K562 (cell line): ENCODE results near the gene DBT. TPM values are rescaled to one million over a fixed set of nuclear protein-coding genes. Genes with fewer than 3 reads are reported as not detected.

ENCODE experiments used
- BCL6 ChIP-seq: fragments of 250-450 bp; sonication (Bioruptor Pico); IDR thresholded peaks from 2 replicates; pipeline ENCODE4 v1.4.0; 2020
- BHLHE40 ChIP-seq: IDR thresholded peaks from 2 replicates; pipeline ENCODE4 v1.6.1; 2011; ENCODE audit warnings: low read length, improper control_type of control experiment
- CBX1 ChIP-seq: sonication (generic); IDR thresholded peaks from 2 replicates; pipeline ENCODE4 v1.6.1; 2016; ENCODE audit warnings: antibody characterized with exemption, low read depth, mild to moderate bottlenecking
- KDM2B ChIP-seq: fragments of 250-450 bp; sonication (Bioruptor Pico); IDR thresholded peaks from 2 replicates; pipeline ENCODE4 v1.8.0; 2021; ENCODE audit warnings: mild to moderate bottlenecking, moderate library complexity
- KLF6 ChIP-seq: fragments of 250-450 bp; sonication (Bioruptor Pico); IDR thresholded peaks from 2 replicates; pipeline ENCODE4 v1.4.0; 2020; ENCODE audit warnings: mild to moderate bottlenecking, moderate library complexity, borderline replicate concordance
- MAFK ChIP-seq: IDR thresholded peaks from 2 replicates; pipeline ENCODE4 v1.6.1; 2011; ENCODE audit warnings: low read length, improper control_type of control experiment
- NCOA2 ChIP-seq, 2 experiments: fragments of 450-650 bp; IDR thresholded peaks; 2 replicates each; pipeline ENCODE4 v1.6.1; 2018; ENCODE audit warnings: mild to moderate bottlenecking in 2 of 2, moderate library complexity in 1 of 2; ENCODE audit not compliant: partially characterized antibody in 2 of 2
- POLR2A ChIP-seq: fragments of 450-650 bp; conservative IDR thresholded peaks from 2 replicates; pipeline ENCODE4 v1.6.1; 2016
- PURB ChIP-seq: sonication (generic); formaldehyde crosslinking; IDR thresholded peaks from 2 replicates; pipeline ENCODE4 v1.9.0; 2021; ENCODE audit warnings: low read depth, mild to moderate bottlenecking, missing genetic modification reagents
- RAD21 ChIP-seq, 2 experiments: fragments of 250-450 bp in 1 of 2; fragments of 450-650 bp in 1 of 2; sonication (Bioruptor Pico) in 1 of 2; formaldehyde crosslinking in 1 of 2; IDR thresholded peaks in 1 of 2; conservative IDR thresholded peaks in 1 of 2; 2 replicates each; pipeline versions ENCODE4 v1.4.0 to v1.8.0; 2020 to 2022; ENCODE audit warnings: mild to moderate bottlenecking in 2 of 2, moderate library complexity in 1 of 2
- RBM17 ChIP-seq: fragments of 200-400 bp; formaldehyde crosslinking; IDR thresholded peaks from 2 replicates; pipeline ENCODE4 v1.6.1; 2017; ENCODE audit warnings: low read depth, mild to moderate bottlenecking, low read length, borderline replicate concordance
- SIRT6 ChIP-seq: IDR thresholded peaks from one replicate; pipeline ENCODE4 v1.6.1; 2012; ENCODE audit warnings: low read depth, mild to moderate bottlenecking, control low read depth, inconsistent platforms, low read length, moderate library complexity
- ZBTB7A ChIP-seq: IDR thresholded peaks from 2 replicates; pipeline ENCODE4 v1.6.1; 2011; ENCODE audit warnings: low read depth, mild to moderate bottlenecking, low read length, moderate library complexity, borderline replicate concordance; ENCODE audit not compliant: control insufficient read depth
- ZKSCAN1 ChIP-seq: fragments of 150-350 bp; IDR thresholded peaks from 2 replicates; pipeline ENCODE4 v1.6.1; 2016; ENCODE audit warnings: low read depth, low read length
- ZNF133 ChIP-seq: fragments of 250-450 bp; sonication (Bioruptor Pico); IDR thresholded peaks from 2 replicates; pipeline ENCODE4 v1.4.0; 2020; ENCODE audit warnings: mild to moderate bottlenecking
- ZNF507 ChIP-seq: conservative IDR thresholded peaks from 2 replicates; pipeline ENCODE4 v1.6.1; 2017; ENCODE audit warnings: missing genetic modification characterization, missing compliant biosample characterization
- ZZZ3 ChIP-seq: fragments of 450-650 bp; IDR thresholded peaks from 2 replicates; pipeline ENCODE4 v1.6.1; 2016; ENCODE audit warnings: antibody characterized with exemption, mild to moderate bottlenecking, moderate library complexity
- polyA plus RNA-seq, 8 experiments: library from polyadenylated mRNA; depleted of rRNA in 4 of 8; stranded (reverse) in 5 of 8; unstranded in 3 of 8; fragments of >200 nt; fragmentation: Nextera tagmentation in 2 of 8; fragmentation: Illumina TruSeq in 1 of 8; extraction: Ambion mirVana in 2 of 8; extraction: Trizol in 1 of 8; gene quantifications; 2 replicates each; pipeline versions ENCODE4 v1.2.1 to v1.2.3, GENCODE V29; 2011 to 2014; ENCODE audit warnings: inconsistent platforms in 1 of 8, missing spikeins in 1 of 8
- total RNA-seq, 7 experiments: library from RNA; depleted of rRNA in 6 of 7; stranded (reverse); fragments of >200 nt in 6 of 7; fragmentation: Illumina TruSeq in 2 of 7; extraction: Trizol in 2 of 7; gene quantifications; 2 replicates each; pipeline versions ENCODE4 v1.2.1 to v1.2.3, GENCODE V29; 2011 to 2021; ENCODE audit warnings: low replicate concordance in 1 of 7
- TF ChIP-seq, protein P1 (sequence below): fragments of 450-650 bp; IDR thresholded peaks from 2 replicates; pipeline ENCODE4 v1.6.1; 2017; ENCODE audit warnings: antibody characterized with exemption, mild to moderate bottlenecking
- TF ChIP-seq, protein P2 (sequence below): sonication (generic); formaldehyde crosslinking; IDR thresholded peaks from 2 replicates; pipeline ENCODE4 v1.9.0; 2022; ENCODE audit warnings: mild to moderate bottlenecking, missing genetic modification reagents
- TF ChIP-seq, protein P3 (sequence below): sonication (generic); formaldehyde crosslinking; IDR thresholded peaks from 2 replicates; pipeline ENCODE4 v1.8.0; 2022; ENCODE audit warnings: mild to moderate bottlenecking, missing genetic modification reagents
- TF ChIP-seq, protein P4 (sequence below): fragments of 450-650 bp; IDR thresholded peaks from 2 replicates; pipeline ENCODE4 v1.6.1; 2017; ENCODE audit warnings: mild to moderate bottlenecking, moderate library complexity
- TF ChIP-seq, protein P5 (sequence below), 2 experiments: fragments of 200-800 bp in 1 of 2; sonication (Bioruptor generic) in 1 of 2; sonication (generic) in 1 of 2; formaldehyde crosslinking in 1 of 2; IDR thresholded peaks in 1 of 2; conservative IDR thresholded peaks in 1 of 2; 2 replicates each; pipeline versions ENCODE4 v1.5.0 to v1.6.1; 2016 to 2020; ENCODE audit warnings: missing compliant biosample characterization in 1 of 2, missing genetic modification characterization in 1 of 2, missing genetic modification reagents in 1 of 2

The DBT gene
- total and polyA plus RNA-seq, 9 of the 15 experiments (the other 6 are each of a cell fraction or from before 2014, with no cell fraction given), result 2.7 to 13.5 (median 7.3) TPM

DNA sequence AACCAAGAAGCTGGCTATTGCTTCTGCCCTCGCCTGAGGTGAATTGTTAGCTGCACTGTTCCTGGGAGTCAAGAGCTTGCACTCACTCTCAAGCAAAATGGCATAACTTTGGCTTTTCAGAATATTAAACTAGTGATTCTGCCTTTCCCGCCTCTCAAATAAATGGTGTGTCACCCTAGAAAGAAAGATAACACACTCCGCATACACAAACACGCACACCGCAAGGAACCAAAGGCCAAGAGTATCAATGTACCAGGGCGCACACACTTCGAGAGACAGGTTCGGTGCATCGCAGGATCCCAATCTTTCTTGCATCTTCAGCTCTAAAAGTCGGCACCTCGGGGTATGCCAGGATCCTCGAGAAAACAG lies 15.9 kb upstream of the DBT start (continued):
- TF ChIP-seq, protein P1, sequence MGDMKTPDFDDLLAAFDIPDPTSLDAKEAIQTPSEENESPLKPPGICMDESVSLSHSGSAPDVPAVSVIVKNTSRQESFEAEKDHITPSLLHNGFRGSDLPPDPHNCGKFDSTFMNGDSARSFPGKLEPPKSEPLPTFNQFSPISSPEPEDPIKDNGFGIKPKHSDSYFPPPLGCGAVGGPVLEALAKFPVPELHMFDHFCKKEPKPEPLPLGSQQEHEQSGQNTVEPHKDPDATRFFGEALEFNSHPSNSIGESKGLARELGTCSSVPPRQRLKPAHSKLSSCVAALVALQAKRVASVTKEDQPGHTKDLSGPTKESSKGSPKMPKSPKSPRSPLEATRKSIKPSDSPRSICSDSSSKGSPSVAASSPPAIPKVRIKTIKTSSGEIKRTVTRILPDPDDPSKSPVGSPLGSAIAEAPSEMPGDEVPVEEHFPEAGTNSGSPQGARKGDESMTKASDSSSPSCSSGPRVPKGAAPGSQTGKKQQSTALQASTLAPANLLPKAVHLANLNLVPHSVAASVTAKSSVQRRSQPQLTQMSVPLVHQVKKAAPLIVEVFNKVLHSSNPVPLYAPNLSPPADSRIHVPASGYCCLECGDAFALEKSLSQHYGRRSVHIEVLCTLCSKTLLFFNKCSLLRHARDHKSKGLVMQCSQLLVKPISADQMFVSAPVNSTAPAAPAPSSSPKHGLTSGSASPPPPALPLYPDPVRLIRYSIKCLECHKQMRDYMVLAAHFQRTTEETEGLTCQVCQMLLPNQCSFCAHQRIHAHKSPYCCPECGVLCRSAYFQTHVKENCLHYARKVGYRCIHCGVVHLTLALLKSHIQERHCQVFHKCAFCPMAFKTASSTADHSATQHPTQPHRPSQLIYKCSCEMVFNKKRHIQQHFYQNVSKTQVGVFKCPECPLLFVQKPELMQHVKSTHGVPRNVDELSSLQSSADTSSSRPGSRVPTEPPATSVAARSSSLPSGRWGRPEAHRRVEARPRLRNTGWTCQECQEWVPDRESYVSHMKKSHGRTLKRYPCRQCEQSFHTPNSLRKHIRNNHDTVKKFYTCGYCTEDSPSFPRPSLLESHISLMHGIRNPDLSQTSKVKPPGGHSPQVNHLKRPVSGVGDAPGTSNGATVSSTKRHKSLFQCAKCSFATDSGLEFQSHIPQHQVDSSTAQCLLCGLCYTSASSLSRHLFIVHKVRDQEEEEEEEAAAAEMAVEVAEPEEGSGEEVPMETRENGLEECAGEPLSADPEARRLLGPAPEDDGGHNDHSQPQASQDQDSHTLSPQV, result peak; percentile 87
- TF ChIP-seq MAFK, result no peak
- TF ChIP-seq POLR2A, result no peak
- no peak for TF ChIP-seq ZNF133 (CRISPR knock-in tag)
- TF ChIP-seq, protein P2, sequence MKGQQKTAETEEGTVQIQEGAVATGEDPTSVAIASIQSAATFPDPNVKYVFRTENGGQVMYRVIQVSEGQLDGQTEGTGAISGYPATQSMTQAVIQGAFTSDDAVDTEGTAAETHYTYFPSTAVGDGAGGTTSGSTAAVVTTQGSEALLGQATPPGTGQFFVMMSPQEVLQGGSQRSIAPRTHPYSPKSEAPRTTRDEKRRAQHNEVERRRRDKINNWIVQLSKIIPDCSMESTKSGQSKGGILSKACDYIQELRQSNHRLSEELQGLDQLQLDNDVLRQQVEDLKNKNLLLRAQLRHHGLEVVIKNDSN, result no peak
- TF ChIP-seq CBX1, result no peak
- TF ChIP-seq BCL6 (CRISPR knock-in tag), result no peak
- TF ChIP-seq ZBTB7A, result no peak
- TF ChIP-seq, protein P3, sequence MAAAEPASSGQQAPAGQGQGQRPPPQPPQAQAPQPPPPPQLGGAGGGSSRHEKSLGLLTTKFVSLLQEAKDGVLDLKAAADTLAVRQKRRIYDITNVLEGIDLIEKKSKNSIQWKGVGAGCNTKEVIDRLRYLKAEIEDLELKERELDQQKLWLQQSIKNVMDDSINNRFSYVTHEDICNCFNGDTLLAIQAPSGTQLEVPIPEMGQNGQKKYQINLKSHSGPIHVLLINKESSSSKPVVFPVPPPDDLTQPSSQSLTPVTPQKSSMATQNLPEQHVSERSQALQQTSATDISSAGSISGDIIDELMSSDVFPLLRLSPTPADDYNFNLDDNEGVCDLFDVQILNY (CRISPR knock-in tag), result no peak
- TF ChIP-seq ZNF507 (tag), result no peak
- TF ChIP-seq RBM17, result no peak
- no peak for TF ChIP-seq RAD21 (CRISPR knock-in tag; conservative IDR thresholded peaks at IDR 0.05 in 1 of 2, IDR thresholded peaks at IDR 0.05 in 1 of 2)
- TF ChIP-seq ZKSCAN1, result no peak
- TF ChIP-seq ZZZ3, result no peak
- TF ChIP-seq PURB, result no peak
- TF ChIP-seq NCOA2 (IDR thresholded peaks at IDR 0.05; ENCODE audit: partially characterized antibody in 2 of 2), result no peak
- TF ChIP-seq, protein P4, sequence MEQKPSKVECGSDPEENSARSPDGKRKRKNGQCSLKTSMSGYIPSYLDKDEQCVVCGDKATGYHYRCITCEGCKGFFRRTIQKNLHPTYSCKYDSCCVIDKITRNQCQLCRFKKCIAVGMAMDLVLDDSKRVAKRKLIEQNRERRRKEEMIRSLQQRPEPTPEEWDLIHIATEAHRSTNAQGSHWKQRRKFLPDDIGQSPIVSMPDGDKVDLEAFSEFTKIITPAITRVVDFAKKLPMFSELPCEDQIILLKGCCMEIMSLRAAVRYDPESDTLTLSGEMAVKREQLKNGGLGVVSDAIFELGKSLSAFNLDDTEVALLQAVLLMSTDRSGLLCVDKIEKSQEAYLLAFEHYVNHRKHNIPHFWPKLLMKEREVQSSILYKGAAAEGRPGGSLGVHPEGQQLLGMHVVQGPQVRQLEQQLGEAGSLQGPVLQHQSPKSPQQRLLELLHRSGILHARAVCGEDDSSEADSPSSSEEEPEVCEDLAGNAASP, result no peak
- TF ChIP-seq KDM2B, result no peak
- no peak for TF ChIP-seq KLF6 (CRISPR knock-in tag)
- TF ChIP-seq, protein P5, sequence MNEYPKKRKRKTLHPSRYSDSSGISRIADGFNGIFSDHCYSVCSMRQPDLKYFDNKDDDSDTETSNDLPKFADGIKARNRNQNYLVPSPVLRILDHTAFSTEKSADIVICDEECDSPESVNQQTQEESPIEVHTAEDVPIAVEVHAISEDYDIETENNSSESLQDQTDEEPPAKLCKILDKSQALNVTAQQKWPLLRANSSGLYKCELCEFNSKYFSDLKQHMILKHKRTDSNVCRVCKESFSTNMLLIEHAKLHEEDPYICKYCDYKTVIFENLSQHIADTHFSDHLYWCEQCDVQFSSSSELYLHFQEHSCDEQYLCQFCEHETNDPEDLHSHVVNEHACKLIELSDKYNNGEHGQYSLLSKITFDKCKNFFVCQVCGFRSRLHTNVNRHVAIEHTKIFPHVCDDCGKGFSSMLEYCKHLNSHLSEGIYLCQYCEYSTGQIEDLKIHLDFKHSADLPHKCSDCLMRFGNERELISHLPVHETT (CRISPR knock-in tag; conservative IDR thresholded peaks at IDR 0.05 in 1 of 2, IDR thresholded peaks at IDR 0.05 in 1 of 2), result no peak
- TF ChIP-seq SIRT6, result no peak
- no peak for TF ChIP-seq BHLHE40
